ENCODE results near the gene PNMA6E.
A peak's percentile ranks its signal among the peaks of the same experiment; 100 is the strongest.

Gene PNMA6E

GRCh38 chrX:153381684-153382532, 19.2 kb downstream of the PNMA6E start:
- DNase-seq (ENCODE audit: low spot score) = no peak
- TF ChIP-seq CTCF (IDR thresholded peaks at IDR 0.05; ENCODE audit: extremely low read depth, insufficient read depth, missing control alignments) = peak; percentile 21
- in situ Hi-C loops (cut with MboI; ENCODE audit: low pct_unique_long_range_greater_than_20kb, low sequenced_read_pairs, unreplicated experiment) = no loop called here

GRCh38 chrX:153380691-153381090, 20.5 kb downstream of the PNMA6E start:
- TF ChIP-seq CTCF (IDR thresholded peaks at IDR 0.05; ENCODE audit: extremely low read depth, insufficient read depth, missing control alignments) = no peak
- no peak for DNase-seq (ENCODE audit: low spot score)
- in situ Hi-C loops (cut with MboI; ENCODE audit: low pct_unique_long_range_greater_than_20kb, low sequenced_read_pairs, unreplicated experiment) = no loop called here

GRCh38 chrX:153379971-153380581, 21.1 kb downstream of the PNMA6E start:
- in situ Hi-C loops (cut with MboI; ENCODE audit: low pct_unique_long_range_greater_than_20kb, low sequenced_read_pairs, unreplicated experiment) = no loop called here
- TF ChIP-seq CTCF (IDR thresholded peaks at IDR 0.05; ENCODE audit: extremely low read depth, insufficient read depth, missing control alignments) = no peak
- DNase-seq (ENCODE audit: low spot score) = no peak

- no peak for TF ChIP-seq CTCF (IDR thresholded peaks at IDR 0.05; ENCODE audit: extremely low read depth, insufficient read depth, missing control alignments)
- DNase-seq (ENCODE audit: low spot score) = no peak
- in situ Hi-C loops (cut with MboI; ENCODE audit: low pct_unique_long_range_greater_than_20kb, low sequenced_read_pairs, unreplicated experiment) = no loop called here
These were observed 21.6 kb downstream of the PNMA6E start for GRCh38 chrX:153379508-153379907.

- DNase-seq (ENCODE audit: low spot score) = no peak
- in situ Hi-C loops (cut with MboI; ENCODE audit: low pct_unique_long_range_greater_than_20kb, low sequenced_read_pairs, unreplicated experiment) = no loop called here
These were observed 22.5 kb downstream of the PNMA6E start for GRCh38 chrX:153378607-153379006.

GRCh38 chrX:153377727-153378126, 23.4 kb downstream of the PNMA6E start:
- no peak for TF ChIP-seq CTCF (IDR thresholded peaks at IDR 0.05; ENCODE audit: extremely low read depth, insufficient read depth, missing control alignments)
- in situ Hi-C loops (cut with MboI; ENCODE audit: low pct_unique_long_range_greater_than_20kb, low sequenced_read_pairs, unreplicated experiment) = no loop called here

More at GRCh38 chrX:153378607-153379006, 22.5 kb downstream of the PNMA6E start:
- no peak for TF ChIP-seq CTCF (IDR thresholded peaks at IDR 0.05; ENCODE audit: extremely low read depth, insufficient read depth, missing control alignments)

More at GRCh38 chrX:153377727-153378126, 23.4 kb downstream of the PNMA6E start:
- DNase-seq (ENCODE audit: low spot score) = no peak
